Omental fat pad (tissue), 4 donors: Measurements from ENCODE around the gene PPFIBP2. TPM values are rescaled to one million over a fixed set of nuclear protein-coding genes. Genes with fewer than 3 reads are reported as not detected.

Source experiments
- ATAC-seq: fragments of 150-250 bp; one replicate; pipeline ENCODE4 v1.9.1; 2016; ENCODE audit warnings: mild to moderate bottlenecking, moderate library complexity; ENCODE audit not compliant: low FRiP score
- DNase-seq: peaks from one replicate; pipeline ENCODE4 v3.0.0-alpha.2; 2019; ENCODE audit warnings: low spot score
- total RNA-seq, 4 donors: library from RNA; depleted of rRNA; stranded (reverse); fragments of >200 nt; gene quantifications; one replicate each; pipeline ENCODE4 v1.1.0, GENCODE V29; 2016
- TF ChIP-seq, protein P1 (sequence below), 3 donors: fragments of 450-650 bp; IDR thresholded peaks; one replicate each; pipeline ENCODE4 v1.5.1; 2016 to 2017; ENCODE audit warnings: antibody characterized with exemption in 3 of 3, mild to moderate bottlenecking in 3 of 3, moderate library complexity in 2 of 3

Gene PPFIBP2
- total RNA-seq, 4 donors from 2014 or later = 16.3 to 47.8 (median 24.2) TPM

- DNase-seq (no peak), ATAC-seq (no peak)
- TF ChIP-seq, protein P1, sequence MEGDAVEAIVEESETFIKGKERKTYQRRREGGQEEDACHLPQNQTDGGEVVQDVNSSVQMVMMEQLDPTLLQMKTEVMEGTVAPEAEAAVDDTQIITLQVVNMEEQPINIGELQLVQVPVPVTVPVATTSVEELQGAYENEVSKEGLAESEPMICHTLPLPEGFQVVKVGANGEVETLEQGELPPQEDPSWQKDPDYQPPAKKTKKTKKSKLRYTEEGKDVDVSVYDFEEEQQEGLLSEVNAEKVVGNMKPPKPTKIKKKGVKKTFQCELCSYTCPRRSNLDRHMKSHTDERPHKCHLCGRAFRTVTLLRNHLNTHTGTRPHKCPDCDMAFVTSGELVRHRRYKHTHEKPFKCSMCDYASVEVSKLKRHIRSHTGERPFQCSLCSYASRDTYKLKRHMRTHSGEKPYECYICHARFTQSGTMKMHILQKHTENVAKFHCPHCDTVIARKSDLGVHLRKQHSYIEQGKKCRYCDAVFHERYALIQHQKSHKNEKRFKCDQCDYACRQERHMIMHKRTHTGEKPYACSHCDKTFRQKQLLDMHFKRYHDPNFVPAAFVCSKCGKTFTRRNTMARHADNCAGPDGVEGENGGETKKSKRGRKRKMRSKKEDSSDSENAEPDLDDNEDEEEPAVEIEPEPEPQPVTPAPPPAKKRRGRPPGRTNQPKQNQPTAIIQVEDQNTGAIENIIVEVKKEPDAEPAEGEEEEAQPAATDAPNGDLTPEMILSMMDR (IDR thresholded peaks at IDR 0.05) = no peak
Observed at GRCh38 chr11:7621554-7621953, 107.8 kb downstream of the PPFIBP2 start.

- TF ChIP-seq, protein P1 (IDR thresholded peaks at IDR 0.05) = no peak
- DNase-seq (no peak), ATAC-seq (no peak)
Observed at GRCh38 chr11:7622721-7623120, 108.9 kb downstream of the PPFIBP2 start.

DNA sequence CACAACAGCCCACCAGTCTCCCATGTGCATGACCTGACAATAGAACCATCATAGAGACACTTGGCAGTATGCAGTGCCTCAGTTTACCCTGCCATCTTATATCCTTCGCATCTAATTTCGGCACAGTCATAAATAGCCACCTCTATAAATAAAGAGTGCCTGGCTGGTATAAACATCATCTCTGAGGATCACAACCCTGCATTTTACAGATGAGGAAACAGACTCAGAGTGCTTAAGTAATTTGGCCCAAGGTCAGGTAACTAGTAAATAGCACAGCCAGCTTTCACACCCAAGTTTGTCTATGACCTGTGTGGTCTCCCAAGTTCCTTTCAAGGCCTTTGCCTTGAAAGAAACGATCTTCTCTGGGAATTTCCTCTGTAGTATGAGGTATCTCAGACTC lies 114.9 kb downstream of the PPFIBP2 start:
- ATAC-seq (no peak), DNase-seq (no peak)
- TF ChIP-seq, protein P1 (IDR thresholded peaks at IDR 0.05) = no peak

DNA sequence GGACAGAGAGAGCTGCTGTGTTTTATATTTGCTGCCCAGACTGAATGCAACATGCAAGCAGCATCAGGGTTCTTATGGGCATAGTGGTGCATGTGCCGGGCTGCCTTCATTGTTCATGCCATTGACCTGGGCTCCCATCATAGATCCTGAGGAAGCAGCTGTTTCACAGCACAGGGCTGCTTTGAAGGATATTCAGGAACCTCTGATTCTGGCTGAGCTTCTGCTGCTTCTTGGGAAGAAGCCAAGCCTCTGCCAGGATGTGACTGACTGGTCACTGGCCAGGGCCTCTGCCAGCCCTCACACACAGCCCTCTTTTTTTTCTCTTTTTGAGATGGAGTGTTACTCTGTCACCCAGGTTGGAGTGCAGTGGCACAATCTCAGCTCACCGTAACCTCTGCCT lies 116.2 kb downstream of the PPFIBP2 start:
- TF ChIP-seq, protein P1 (IDR thresholded peaks at IDR 0.05) = no peak
- ATAC-seq (no peak), DNase-seq (no peak)

GRCh38 chr11:7632211-7632610 lies 118.4 kb downstream of the PPFIBP2 start:
- no peak for ATAC-seq
- TF ChIP-seq, protein P1 (IDR thresholded peaks at IDR 0.05) = no peak
- no peak for DNase-seq

DNA sequence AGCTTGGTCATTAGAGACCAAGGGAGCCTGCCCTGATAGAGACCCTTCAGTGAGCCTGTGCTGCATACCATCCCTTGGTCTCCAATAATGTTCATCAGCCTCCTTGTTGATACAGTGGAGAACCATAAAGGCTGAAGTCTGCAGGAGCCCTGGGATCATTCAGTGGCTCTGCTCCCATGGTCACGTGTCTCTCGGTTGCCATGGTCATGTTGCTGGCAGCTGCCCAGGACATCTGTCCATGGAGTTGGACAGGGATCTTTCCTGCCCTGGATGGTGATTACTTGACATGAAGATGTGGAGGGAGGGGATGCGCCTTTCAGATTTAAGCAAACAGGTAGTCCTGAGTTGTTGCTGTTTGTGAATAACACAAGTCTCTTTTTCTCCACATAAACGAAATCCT lies 121.3 kb downstream of the PPFIBP2 start:
- ATAC-seq (no peak), DNase-seq (no peak)
- TF ChIP-seq, protein P1 (IDR thresholded peaks at IDR 0.05) = no peak

DNA sequence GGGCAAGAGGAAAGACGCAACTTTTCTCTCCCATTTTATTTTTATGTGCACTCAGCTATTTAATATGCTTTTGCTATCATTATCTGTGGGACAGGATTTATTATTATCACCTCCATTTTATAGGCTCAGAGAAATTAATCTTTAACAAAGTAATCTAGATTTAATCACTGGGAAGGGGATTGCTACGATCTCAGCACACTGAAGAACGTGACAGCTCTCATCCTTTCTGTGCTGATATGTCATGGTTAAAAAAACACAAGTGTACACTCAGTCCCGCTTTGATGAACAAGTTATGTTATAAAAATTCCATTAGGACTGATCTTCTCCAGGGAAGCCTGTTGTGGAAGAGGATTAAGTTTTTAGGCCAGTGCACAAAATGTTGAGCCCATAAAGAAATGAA lies 121.9 kb downstream of the PPFIBP2 start:
- TF ChIP-seq, protein P1 (IDR thresholded peaks at IDR 0.05) = no peak
- no peak for ATAC-seq

More for the DNA sequence above, 121.9 kb downstream of the PPFIBP2 start:
- no peak for DNase-seq
